ENCODE data around the gene TICRR. TPM values are rescaled to one million over a fixed set of nuclear protein-coding genes. Genes with fewer than 3 reads are reported as not detected.

Gene TICRR
- total and polyA plus RNA-seq, 2 of the 13 experiments (the other 11 are each of a cell fraction or from before 2014, with no cell fraction given): 4.1 to 14.3 TPM

GRCh38 chr15:89621547-89621946 is 46.3 kb downstream of the TICRR start:
- 92% methylated on average over 4 of the region's 4 CpGs for WGBS (ENCODE audit: low lambda C conversion rate)
- no peak overlapping the region for H3K9ac ChIP-seq (ENCODE audit: insufficient read depth, low read depth, low read length)
- DNase-seq (ENCODE audit: low spot score) (no peak), ATAC-seq (no peak), FAIRE-seq (no peak)
- in situ Hi-C loops (cut with HindIII; ENCODE audit: extremely low pct_ligation_motif_present, low pct_unique_long_range_greater_than_20kb) (no loop called here), intact Hi-C loops (cut with micrococcal nuclease; ENCODE audit: unreplicated experiment) (no loop called here)
- TF ChIP-seq LBX2 (CRISPR knock-in tag; IDR thresholded peaks at IDR 0.05; ENCODE audit: borderline replicate concordance) (no peak), TBX3 (IDR thresholded peaks at IDR 0.05; ENCODE audit: borderline replicate concordance) (no peak), ZNF143 (CRISPR knock-in tag; IDR thresholded peaks at IDR 0.05) (no peak), RARG (CRISPR knock-in tag; IDR thresholded peaks at IDR 0.05; ENCODE audit: low read depth) (no peak), ZNF7 (CRISPR knock-in tag; IDR thresholded peaks at IDR 0.05) (no peak), ZSCAN9 (CRISPR knock-in tag; IDR thresholded peaks at IDR 0.05; ENCODE audit: borderline replicate concordance) (no peak), ZNF674 (CRISPR knock-in tag; IDR thresholded peaks at IDR 0.05; ENCODE audit: low read depth) (no peak), HNF1A (IDR thresholded peaks at IDR 0.05; ENCODE audit: low read depth) (no peak), HNF1A (CRISPR knock-in tag; IDR thresholded peaks at IDR 0.05; ENCODE audit: borderline replicate concordance) (no peak), SIN3A (IDR thresholded peaks at IDR 0.05; ENCODE audit: borderline replicate concordance, low read depth, low read length) (no peak), ATF4 (CRISPR knock-in tag; IDR thresholded peaks at IDR 0.05) (no peak), HNF4G (IDR thresholded peaks at IDR 0.05; ENCODE audit: borderline replicate concordance, low read depth, low read length) (no peak), HNF4G (CRISPR knock-in tag; IDR thresholded peaks at IDR 0.05; ENCODE audit: borderline replicate concordance, low read depth) (no peak), ZSCAN31 (CRISPR knock-in tag; IDR thresholded peaks at IDR 0.05; ENCODE audit: low read depth) (no peak), ZC3H4 (CRISPR knock-in tag; IDR thresholded peaks at IDR 0.05; ENCODE audit: borderline replicate concordance) (no peak), SOX5 (CRISPR knock-in tag; IDR thresholded peaks at IDR 0.05; ENCODE audit: borderline replicate concordance) (no peak), PHF8 (CRISPR knock-in tag; IDR thresholded peaks at IDR 0.05) (no peak)
- H3K36me3 ChIP-seq (replicated peaks in 1 of 2; ENCODE audit: control insufficient read depth in 1 of 2, insufficient read depth in 2 of 2, low read length in 2 of 2): peaks cover 40 to 77% of the 10 kb centered on the region in 2 experiments
- H2AFZ ChIP-seq (ENCODE audit: low read length): no peak overlapping the region
- no peak overlapping the region for H3K4me2 ChIP-seq (ENCODE audit: low read depth, low read length)
- POLR2A ChIA-PET: no interaction called here
- H3K4me1 ChIP-seq (ENCODE audit: insufficient read depth, low read length): no peaks in the 10 kb centered on the region
- H3K4me3 ChIP-seq (replicated peaks in 1 of 3; ENCODE audit: insufficient read depth in 1 of 3, low read depth in 2 of 3, low read length in 3 of 3): no peak overlapping the region
- H4K20me1 ChIP-seq (ENCODE audit: insufficient read depth, low read length): no peaks in the 10 kb centered on the region
- no TSS peak for BruUV-seq (replicated peaks)
- CTCF ChIA-PET (ENCODE audit: low intra/inter-chr PET ratio, low total read pairs): no interaction called here
- H3K27ac ChIP-seq (ENCODE audit: extremely low read length, insufficient read depth, low read length): no peak overlapping the region
- no peaks in the 10 kb centered on the region for H3K27me3 ChIP-seq (ENCODE audit: control insufficient read depth in 1 of 2, insufficient read depth in 2 of 2, low read length in 2 of 2)
- no peaks in the 10 kb centered on the region for H3K79me2 ChIP-seq (ENCODE audit: insufficient read depth, low read length)
- no peaks in the 10 kb centered on the region for H3K9me3 ChIP-seq (ENCODE audit: low read length)
